GM12878 (cell line): Measurements from ENCODE around the gene PID1. TPM values are rescaled to one million over a fixed set of nuclear protein-coding genes. Genes with fewer than 3 reads are reported as not detected.

Experiments used
- ATAC-seq: fragments of 200-7000 bp; cut with Tn5 transposase; 3 replicates; pipeline ENCODE4 v1.9.1; 2020; ENCODE audit warnings: mild to moderate bottlenecking, moderate library complexity
- BruUV-seq: library from RNA; stranded (reverse); fragments of 400-500 nt; replicated peaks from 2 replicates; lab custom pipeline; 2021; lab: Mats Ljungman, UMichigan
- CTCF ChIA-PET: fragments of 300-600 bp; sonication (Branson Sonifier 250); formaldehyde crosslinking; extraction: SDS; loops from one replicate; lab custom pipeline; 2021; ENCODE audit warnings: inconsistent platforms; lab: Yijun Ruan, JAX
- POLR2A ChIA-PET: fragments of 350-600 bp; formaldehyde crosslinking; extraction: SDS; loops from one replicate; lab custom pipeline; 2021; ENCODE audit warnings: inconsistent platforms; lab: Charles Lee
- RAD21 ChIA-PET: fragments of 300-600 bp; sonication (Branson Sonifier 250); formaldehyde crosslinking; loops from one replicate; lab custom pipeline; 2023; ENCODE audit warnings: antibody characterized with exemption; ENCODE audit not compliant: unreplicated experiment; lab: Charles Lee
- SMC1A ChIA-PET: fragments of 300-600 bp; sonication (Branson Sonifier 250); formaldehyde crosslinking; loops from one replicate; lab custom pipeline; 2023; ENCODE audit not compliant: unreplicated experiment, uncharacterized antibody; lab: Charles Lee
- DNase-seq: peaks from one replicate; pipeline ENCODE4 v3.0.0-alpha.2; 2011; ENCODE audit warnings: low read depth, low spot score
- FAIRE-seq: peaks from 3 replicates; lab custom pipeline; 2011; peaks lifted over from hg19 to GRCh38; lab: Jason Lieb, UNC
- H2AFZ ChIP-seq: 2 replicates; pipeline ENCODE4 v1.6.0; 2011; ENCODE audit warnings: low read depth, low read length, control low read depth; ENCODE audit not compliant: control insufficient read depth
- H3K27ac ChIP-seq: 2 replicates; pipeline ENCODE4 v1.5.1; 2011; ENCODE audit warnings: control low read depth; ENCODE audit not compliant: control insufficient read depth, insufficient read depth
- H3K27me3 ChIP-seq, 2 experiments: replicated peaks in 1 of 2; 2 replicates each; pipeline versions ENCODE4 v1.6.0 to v1.6.1; 2011; ENCODE audit warnings: low read length in 1 of 2; ENCODE audit not compliant: control insufficient read depth in 2 of 2, insufficient read depth in 2 of 2
- H3K36me3 ChIP-seq, 2 experiments: 2 replicates each; pipeline ENCODE4 v1.5.1; 2011; ENCODE audit warnings: low read length in 1 of 2; ENCODE audit not compliant: control insufficient read depth in 2 of 2, insufficient read depth in 2 of 2
- H3K4me1 ChIP-seq: 2 replicates; pipeline ENCODE4 v1.6.1; 2011; ENCODE audit warnings: mild to moderate bottlenecking, low read length, moderate library complexity, mixed read lengths; ENCODE audit not compliant: control insufficient read depth, insufficient read depth
- H3K4me2 ChIP-seq: 2 replicates; pipeline ENCODE4 v1.6.0; 2011; ENCODE audit warnings: control low read depth; ENCODE audit not compliant: control insufficient read depth, insufficient read depth
- H3K4me3 ChIP-seq: fragments of 200-600 bp; sonication (generic); 2 replicates; pipeline ENCODE4 v1.5.1; 2016
- H3K79me2 ChIP-seq: 2 replicates; pipeline ENCODE4 v1.6.0; 2011; ENCODE audit warnings: low read length; ENCODE audit not compliant: control insufficient read depth, insufficient read depth
- H3K9ac ChIP-seq: 2 replicates; pipeline ENCODE4 v1.8.0; 2011; ENCODE audit warnings: low read length, control low read depth, mixed read lengths; ENCODE audit not compliant: control insufficient read depth, insufficient read depth
- H3K9me3 ChIP-seq: replicated peaks from 3 replicates; pipeline ENCODE4 v1.5.1; 2011; ENCODE audit warnings: mild to moderate bottlenecking, low read length; ENCODE audit not compliant: control insufficient read depth, insufficient read depth
- H4K20me1 ChIP-seq: 2 replicates; pipeline ENCODE4 v1.6.0; 2011; ENCODE audit not compliant: control insufficient read depth, insufficient read depth
- BHLHE40 ChIP-seq, 2 experiments: fragments of 450-650 bp in 1 of 2; IDR thresholded peaks; 2 replicates each; pipeline ENCODE4 v1.6.1; 2011 to 2017; ENCODE audit warnings: low read depth in 2 of 2, borderline replicate concordance in 1 of 2, improper control_type of control experiment in 1 of 2, low read length in 1 of 2, mild to moderate bottlenecking in 1 of 2
- DPF2 ChIP-seq: fragments of 450-650 bp; IDR thresholded peaks from 2 replicates; pipeline ENCODE4 v1.6.1; 2017; ENCODE audit warnings: mild to moderate bottlenecking
- FOS ChIP-seq: IDR thresholded peaks from 3 replicates; pipeline ENCODE4 v1.6.1; 2011; ENCODE audit warnings: borderline replicate concordance; ENCODE audit not compliant: insufficient read length; ENCODE audit errors: extremely low read depth
- LARP7 ChIP-seq: fragments of 450-650 bp; IDR thresholded peaks from 2 replicates; pipeline ENCODE4 v1.6.1; 2017; ENCODE audit warnings: mild to moderate bottlenecking
- MLLT1 ChIP-seq: fragments of 450-650 bp; IDR thresholded peaks from 2 replicates; pipeline ENCODE4 v1.6.1; 2016; ENCODE audit warnings: mild to moderate bottlenecking
- MTA3 ChIP-seq: IDR thresholded peaks from 2 replicates; pipeline ENCODE4 v1.6.1; 2012; ENCODE audit warnings: low read length, inconsistent platforms, borderline replicate concordance
- NFYA ChIP-seq: IDR thresholded peaks from 2 replicates; pipeline ENCODE4 v1.6.1; 2011; ENCODE audit warnings: low read depth, mild to moderate bottlenecking, low read length, improper control_type of control experiment, borderline replicate concordance
- SKIL ChIP-seq: fragments of 450-650 bp; IDR thresholded peaks from 2 replicates; pipeline ENCODE4 v1.6.1; 2017; ENCODE audit warnings: mild to moderate bottlenecking, low read depth, inconsistent platforms; ENCODE audit not compliant: poor library complexity, severe bottlenecking
- SMARCA5 ChIP-seq: fragments of 450-650 bp; IDR thresholded peaks from 2 replicates; pipeline ENCODE4 v1.6.1; 2017; ENCODE audit warnings: mild to moderate bottlenecking
- TARDBP ChIP-seq: IDR thresholded peaks from 2 replicates; pipeline ENCODE4 v1.6.1; 2016; ENCODE audit warnings: borderline replicate concordance
- whole genome bisulfite sequencing: methylation state at CpG from one replicate; pipeline ENCODE4 v1.1.6; 2016; ENCODE audit warnings: low lambda C conversion rate; ENCODE audit not compliant: insufficient replicate concordance, insufficient coverage; ENCODE audit errors: missing lambda C conversion rate; 5-methylcytosine and 5-hydroxymethylcytosine counted together
- in situ Hi-C: fragments of 300-500 bp; cut with MboI; formaldehyde crosslinking; loops from 9 replicates; pipeline ENCODE4 v1.14.3; 2018; ENCODE audit warnings: mixed read lengths
- intact Hi-C: fragments of 100-400 bp; cut with micrococcal nuclease; formaldehyde crosslinking; loops from one replicate; pipeline ENCODE4 v1.14.2; 2022; ENCODE audit not compliant: unreplicated experiment
- polyA plus RNA-seq, 11 experiments: library from polyadenylated mRNA; depleted of rRNA in 4 of 11; unstranded in 6 of 11; stranded (reverse) in 5 of 11; fragments of >200 nt; fragmentation: Nextera tagmentation in 4 of 11; fragmentation: Illumina TruSeq in 1 of 11; extraction: Ambion mirVana in 4 of 11; extraction: Trizol in 1 of 11; gene quantifications; 1 replicate in 1 of 11; 2 replicates in 10 of 11; pipeline versions ENCODE4 v1.2.1 to v1.2.3, GENCODE V29; 2011 to 2016; ENCODE audit warnings: inconsistent platforms in 2 of 11, missing spikeins in 2 of 11, low read depth in 1 of 11
- total RNA-seq, 4 experiments: library from RNA; depleted of rRNA in 3 of 4; stranded (reverse); fragments of >200 nt in 3 of 4; fragmentation: Illumina TruSeq in 1 of 4; extraction: Trizol in 1 of 4; gene quantifications; 2 replicates each; pipeline versions ENCODE4 v1.2.1 to v1.2.3, GENCODE V29; 2013 to 2021
- TF ChIP-seq, protein P1 (sequence below): fragments of 450-650 bp; formaldehyde crosslinking; IDR thresholded peaks from 2 replicates; pipeline ENCODE4 v1.5.0; 2022; ENCODE audit warnings: mild to moderate bottlenecking, missing genetic modification characterization
- TF ChIP-seq, protein P2 (sequence below): fragments of 450-650 bp; conservative IDR thresholded peaks from 2 replicates; pipeline ENCODE4 v1.6.1; 2017; ENCODE audit warnings: mild to moderate bottlenecking, moderate library complexity

The PID1 gene
- total and polyA plus RNA-seq, 10 of the 15 experiments (the other 5 are each of a cell fraction or from before 2014, with no cell fraction given): not detected

DNA sequence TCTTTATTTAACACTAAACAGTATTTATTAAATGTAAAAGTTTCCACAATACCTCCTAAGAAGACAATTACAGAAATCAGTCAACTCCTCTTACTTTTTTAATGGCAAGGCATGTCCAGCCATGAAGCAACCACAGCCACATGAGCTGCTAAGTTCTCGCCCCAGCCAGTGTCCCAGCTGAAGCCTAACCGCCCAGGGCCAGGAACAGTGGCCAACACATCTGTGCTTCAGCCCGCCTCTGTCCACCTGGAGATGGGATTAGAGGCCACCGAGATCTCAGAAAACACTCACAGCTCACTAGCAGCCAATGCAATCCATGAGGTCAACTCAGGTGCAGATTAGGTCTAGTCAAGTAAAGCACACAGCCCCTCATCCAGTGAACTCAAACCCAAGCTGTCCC, 40.2 kb downstream of the PID1 start:
- in situ Hi-C loops: no loop called here
- no peak for TF ChIP-seq TARDBP
- no peak for TF ChIP-seq DPF2
- no peak for TF ChIP-seq BHLHE40 (IDR thresholded peaks at IDR 0.05; ENCODE audit: borderline replicate concordance in 1 of 2, low read depth in 2 of 2, low read length in 1 of 2)
- TF ChIP-seq MTA3: no peak
- TF ChIP-seq, protein P1, sequence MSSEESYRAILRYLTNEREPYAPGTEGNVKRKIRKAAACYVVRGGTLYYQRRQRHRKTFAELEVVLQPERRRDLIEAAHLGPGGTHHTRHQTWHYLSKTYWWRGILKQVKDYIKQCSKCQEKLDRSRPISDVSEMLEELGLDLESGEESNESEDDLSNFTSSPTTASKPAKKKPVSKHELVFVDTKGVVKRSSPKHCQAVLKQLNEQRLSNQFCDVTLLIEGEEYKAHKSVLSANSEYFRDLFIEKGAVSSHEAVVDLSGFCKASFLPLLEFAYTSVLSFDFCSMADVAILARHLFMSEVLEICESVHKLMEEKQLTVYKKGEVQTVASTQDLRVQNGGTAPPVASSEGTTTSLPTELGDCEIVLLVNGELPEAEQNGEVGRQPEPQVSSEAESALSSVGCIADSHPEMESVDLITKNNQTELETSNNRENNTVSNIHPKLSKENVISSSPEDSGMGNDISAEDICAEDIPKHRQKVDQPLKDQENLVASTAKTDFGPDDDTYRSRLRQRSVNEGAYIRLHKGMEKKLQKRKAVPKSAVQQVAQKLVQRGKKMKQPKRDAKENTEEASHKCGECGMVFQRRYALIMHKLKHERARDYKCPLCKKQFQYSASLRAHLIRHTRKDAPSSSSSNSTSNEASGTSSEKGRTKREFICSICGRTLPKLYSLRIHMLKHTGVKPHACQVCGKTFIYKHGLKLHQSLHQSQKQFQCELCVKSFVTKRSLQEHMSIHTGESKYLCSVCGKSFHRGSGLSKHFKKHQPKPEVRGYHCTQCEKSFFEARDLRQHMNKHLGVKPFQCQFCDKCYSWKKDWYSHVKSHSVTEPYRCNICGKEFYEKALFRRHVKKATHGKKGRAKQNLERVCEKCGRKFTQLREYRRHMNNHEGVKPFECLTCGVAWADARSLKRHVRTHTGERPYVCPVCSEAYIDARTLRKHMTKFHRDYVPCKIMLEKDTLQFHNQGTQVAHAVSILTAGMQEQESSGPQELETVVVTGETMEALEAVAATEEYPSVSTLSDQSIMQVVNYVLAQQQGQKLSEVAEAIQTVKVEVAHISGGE (CRISPR knock-in tag): no peak
- no peak for TF ChIP-seq NFYA
- no peak for TF ChIP-seq FOS
- TF ChIP-seq, protein P2, sequence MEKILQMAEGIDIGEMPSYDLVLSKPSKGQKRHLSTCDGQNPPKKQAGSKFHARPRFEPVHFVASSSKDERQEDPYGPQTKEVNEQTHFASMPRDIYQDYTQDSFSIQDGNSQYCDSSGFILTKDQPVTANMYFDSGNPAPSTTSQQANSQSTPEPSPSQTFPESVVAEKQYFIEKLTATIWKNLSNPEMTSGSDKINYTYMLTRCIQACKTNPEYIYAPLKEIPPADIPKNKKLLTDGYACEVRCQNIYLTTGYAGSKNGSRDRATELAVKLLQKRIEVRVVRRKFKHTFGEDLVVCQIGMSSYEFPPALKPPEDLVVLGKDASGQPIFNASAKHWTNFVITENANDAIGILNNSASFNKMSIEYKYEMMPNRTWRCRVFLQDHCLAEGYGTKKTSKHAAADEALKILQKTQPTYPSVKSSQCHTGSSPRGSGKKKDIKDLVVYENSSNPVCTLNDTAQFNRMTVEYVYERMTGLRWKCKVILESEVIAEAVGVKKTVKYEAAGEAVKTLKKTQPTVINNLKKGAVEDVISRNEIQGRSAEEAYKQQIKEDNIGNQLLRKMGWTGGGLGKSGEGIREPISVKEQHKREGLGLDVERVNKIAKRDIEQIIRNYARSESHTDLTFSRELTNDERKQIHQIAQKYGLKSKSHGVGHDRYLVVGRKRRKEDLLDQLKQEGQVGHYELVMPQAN: no peak
- no peak for TF ChIP-seq SKIL
- no peak for TF ChIP-seq LARP7
- TF ChIP-seq MLLT1: no peak
- no peak for TF ChIP-seq SMARCA5

More for the DNA sequence above, 40.2 kb downstream of the PID1 start:
- no peak for FAIRE-seq
- DNase-seq: no peak
- Histone ChIP-seq H3K36me3 (no peaks in the 10 kb centered on the region), H3K79me2 (no peaks in the 10 kb centered on the region), H3K4me3 (no peak overlapping the region), H4K20me1 (no peaks in the 10 kb centered on the region), H2AFZ (no peak overlapping the region), H3K4me2 (no peak overlapping the region), H3K9ac (no peak overlapping the region), H3K27ac (no peak overlapping the region), H3K4me1 (no peaks in the 10 kb centered on the region), H3K27me3 (no peaks in the 10 kb centered on the region), H3K9me3 (no peaks in the 10 kb centered on the region)
- ChIA-PET POLR2A (no interaction called here), SMC1A (interaction anchor here (1.5 kb wide), 1 partner anchor 11 kb away, joined by 4 read pairs; no protein-coding TSS in a partner anchor), CTCF (no interaction called here), RAD21 (no interaction called here)
- no peak for ATAC-seq
- 17% methylated on average over 4 of the region's 4 CpGs for WGBS
- intact Hi-C loops: no loop called here
- BruUV-seq: no TSS peak
